Measurements from ENCODE around the gene MGLL. TPM values are rescaled to one million over a fixed set of nuclear protein-coding genes. Genes with fewer than 3 reads are reported as not detected.

Gene MGLL
- total RNA-seq, 1 experiment from 2014 or later: 6.8 TPM

DNA sequence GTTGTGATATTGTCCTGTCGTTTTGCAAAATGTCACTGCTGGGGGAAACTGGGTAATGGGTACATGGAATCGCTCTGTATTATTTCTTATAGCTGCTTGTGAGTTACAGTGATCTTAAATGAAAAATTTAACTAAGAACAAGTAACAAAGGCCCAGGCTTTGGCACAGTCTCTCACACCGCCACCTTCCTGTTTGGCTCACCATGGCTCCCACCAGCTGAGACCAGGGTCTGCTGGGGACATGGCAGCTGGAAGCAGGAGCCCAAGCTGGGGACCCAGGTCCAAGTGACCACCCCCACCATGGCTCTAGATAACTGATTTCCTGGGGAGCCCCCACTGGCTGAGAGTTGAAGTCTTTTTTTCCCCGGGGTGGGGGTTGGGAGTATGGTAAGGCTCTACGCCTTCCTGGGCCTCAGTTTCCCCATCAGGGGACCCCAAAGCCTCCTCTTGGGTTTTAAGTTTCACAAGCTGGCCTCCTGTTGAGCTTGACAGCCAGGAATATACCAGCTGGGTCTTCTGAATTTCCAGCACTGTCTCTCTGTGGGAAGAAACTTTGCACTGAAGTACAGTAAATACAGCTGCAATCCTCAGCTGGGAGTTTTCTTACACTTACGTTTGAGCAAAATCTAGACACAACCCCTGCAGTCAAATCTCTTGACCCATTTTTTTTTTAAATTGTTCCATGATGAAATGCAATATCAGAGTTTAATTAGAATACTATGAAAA is 123.5 kb downstream of the MGLL start:
- ChIA-PET CTCF (interaction anchor here (1.1 kb wide), 1 partner anchor 8 kb away, joined by 3 read pairs; no protein-coding TSS in a partner anchor), POLR2A (interaction anchor here (0.9 kb wide), 1 partner anchor 12 kb away, joined by 3 read pairs; no protein-coding TSS in a partner anchor), RAD21 (ENCODE audit: low non-redundant PET in 1 of 2, low total read pairs in 2 of 2, uncharacterized antibody in 2 of 2, unreplicated experiment in 2 of 2) (no interaction called here)
- no peak overlapping the region for H3K9ac ChIP-seq (ENCODE audit: low read length)
- no TSS peak for BruUV-seq (replicated peaks)
- H2AFZ ChIP-seq (ENCODE audit: low read depth, low read length, poor library complexity, severe bottlenecking): no peak overlapping the region
- H3K4me1 ChIP-seq (ENCODE audit: control insufficient read depth in 1 of 2, insufficient read depth in 2 of 2, low read length in 2 of 2): peaks cover 2 to 29% of the 10 kb centered on the region in 2 experiments; a peak in 2 of 4 replicates
- 0 out of 4 replicates have a peak, but pooled peaks cover 0 to 5% of the 10 kb centered on the region in 2 experiments for H3K9me3 ChIP-seq (ENCODE audit: control insufficient read depth in 1 of 2, insufficient read depth in 1 of 2, low read depth in 1 of 2, low read length in 2 of 2)
- TF ChIP-seq SIN3A (IDR thresholded peaks at IDR 0.05; ENCODE audit: low read depth) (no peak), CBX3 (IDR thresholded peaks at IDR 0.05; ENCODE audit: low read depth) (no peak), YY1 (IDR thresholded peaks at IDR 0.05; ENCODE audit: extremely low read depth, insufficient replicate concordance, low read depth, low read length) (no peak), EGR1 (IDR thresholded peaks at IDR 0.05; ENCODE audit: low read depth) (no peak)
- TF ChIP-seq, protein P1, sequence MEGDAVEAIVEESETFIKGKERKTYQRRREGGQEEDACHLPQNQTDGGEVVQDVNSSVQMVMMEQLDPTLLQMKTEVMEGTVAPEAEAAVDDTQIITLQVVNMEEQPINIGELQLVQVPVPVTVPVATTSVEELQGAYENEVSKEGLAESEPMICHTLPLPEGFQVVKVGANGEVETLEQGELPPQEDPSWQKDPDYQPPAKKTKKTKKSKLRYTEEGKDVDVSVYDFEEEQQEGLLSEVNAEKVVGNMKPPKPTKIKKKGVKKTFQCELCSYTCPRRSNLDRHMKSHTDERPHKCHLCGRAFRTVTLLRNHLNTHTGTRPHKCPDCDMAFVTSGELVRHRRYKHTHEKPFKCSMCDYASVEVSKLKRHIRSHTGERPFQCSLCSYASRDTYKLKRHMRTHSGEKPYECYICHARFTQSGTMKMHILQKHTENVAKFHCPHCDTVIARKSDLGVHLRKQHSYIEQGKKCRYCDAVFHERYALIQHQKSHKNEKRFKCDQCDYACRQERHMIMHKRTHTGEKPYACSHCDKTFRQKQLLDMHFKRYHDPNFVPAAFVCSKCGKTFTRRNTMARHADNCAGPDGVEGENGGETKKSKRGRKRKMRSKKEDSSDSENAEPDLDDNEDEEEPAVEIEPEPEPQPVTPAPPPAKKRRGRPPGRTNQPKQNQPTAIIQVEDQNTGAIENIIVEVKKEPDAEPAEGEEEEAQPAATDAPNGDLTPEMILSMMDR (IDR thresholded peaks at IDR 0.05 in 2 of 3, conservative IDR thresholded peaks at IDR 0.05 in 1 of 3; ENCODE audit: borderline replicate concordance in 1 of 3, insufficient read depth in 1 of 3, low read depth in 2 of 3, low read length in 2 of 3): no peak
- TF ChIP-seq, protein P2, sequence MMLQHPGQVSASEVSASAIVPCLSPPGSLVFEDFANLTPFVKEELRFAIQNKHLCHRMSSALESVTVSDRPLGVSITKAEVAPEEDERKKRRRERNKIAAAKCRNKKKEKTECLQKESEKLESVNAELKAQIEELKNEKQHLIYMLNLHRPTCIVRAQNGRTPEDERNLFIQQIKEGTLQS (IDR thresholded peaks at IDR 0.05): no peak
- TF ChIP-seq, protein P3, sequence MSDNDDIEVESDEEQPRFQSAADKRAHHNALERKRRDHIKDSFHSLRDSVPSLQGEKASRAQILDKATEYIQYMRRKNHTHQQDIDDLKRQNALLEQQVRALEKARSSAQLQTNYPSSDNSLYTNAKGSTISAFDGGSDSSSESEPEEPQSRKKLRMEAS (IDR thresholded peaks at IDR 0.05): no peak
- intact Hi-C loops (cut with micrococcal nuclease): no loop called here
- H4K20me1 ChIP-seq (ENCODE audit: insufficient read depth): no peaks in the 10 kb centered on the region
- no peaks in the 10 kb centered on the region for H3K36me3 ChIP-seq (ENCODE audit: control insufficient read depth in 1 of 2, insufficient read depth in 2 of 2, low read length in 2 of 2)
- H3K9me2 ChIP-seq (ENCODE audit: insufficient read depth): no peaks in the 10 kb centered on the region
- no peak for ATAC-seq
- H3K4me3 ChIP-seq (replicated peaks in 1 of 2; ENCODE audit: low read depth in 1 of 2, low read length in 2 of 2): no peak overlapping the region
- no peaks in the 10 kb centered on the region for H3K27me3 ChIP-seq (ENCODE audit: insufficient read depth, low read length)
- no peaks in the 10 kb centered on the region for H3K79me2 ChIP-seq (ENCODE audit: insufficient read depth, low read length)
- no peak overlapping the region for H3K27ac ChIP-seq (ENCODE audit: low read depth, low read length)
- DNase-seq (ENCODE audit: low read depth, low spot score): no peak
- peak overlapping the region; percentile 17; the same call in 1 of the 2 replicates for H3K4me2 ChIP-seq (ENCODE audit: low read length)
